Left ventricle myocardium superior (tissue), 1 donor: Measurements from ENCODE around the gene CDK7. TPM values are rescaled to one million over a fixed set of nuclear protein-coding genes. Genes with fewer than 3 reads are reported as not detected.
A peak's percentile ranks its signal among the peaks of the same experiment; 100 is the strongest.

Experiments
- ATAC-seq: fragments of 200-7000 bp; cut with Tn5 transposase; one replicate; pipeline ENCODE4 v1.9.1; 2020; ENCODE audit warnings: mild to moderate bottlenecking, moderate library complexity
- DNase-seq: peaks from one replicate; pipeline ENCODE4 v3.0.0-alpha.2; 2020
- intact Hi-C: fragments of 100-400 bp; cut with micrococcal nuclease; formaldehyde crosslinking; loops from one replicate; pipeline ENCODE4 v1.11.0; 2022
- total RNA-seq: library from RNA; stranded (reverse); fragmentation: NEBNext Ultra II Directional; extraction: Animal tissue kit (Norgen Biotek cat#: 25700); gene quantifications from one replicate; pipeline ENCODE4 v1.2.1, GENCODE V29; 2021
- donor health status: DM: no; HTN: yes; CAD: no; lungs with severe emphysema.

Gene CDK7
- total RNA-seq, 1 donor from 2014 or later: 12.9 TPM

GRCh38 chr5:69284203-69284602, 49.5 kb downstream of the CDK7 start:
- DNase-seq (no peak), ATAC-seq (no peak)
- intact Hi-C loops: no loop called here

DNA sequence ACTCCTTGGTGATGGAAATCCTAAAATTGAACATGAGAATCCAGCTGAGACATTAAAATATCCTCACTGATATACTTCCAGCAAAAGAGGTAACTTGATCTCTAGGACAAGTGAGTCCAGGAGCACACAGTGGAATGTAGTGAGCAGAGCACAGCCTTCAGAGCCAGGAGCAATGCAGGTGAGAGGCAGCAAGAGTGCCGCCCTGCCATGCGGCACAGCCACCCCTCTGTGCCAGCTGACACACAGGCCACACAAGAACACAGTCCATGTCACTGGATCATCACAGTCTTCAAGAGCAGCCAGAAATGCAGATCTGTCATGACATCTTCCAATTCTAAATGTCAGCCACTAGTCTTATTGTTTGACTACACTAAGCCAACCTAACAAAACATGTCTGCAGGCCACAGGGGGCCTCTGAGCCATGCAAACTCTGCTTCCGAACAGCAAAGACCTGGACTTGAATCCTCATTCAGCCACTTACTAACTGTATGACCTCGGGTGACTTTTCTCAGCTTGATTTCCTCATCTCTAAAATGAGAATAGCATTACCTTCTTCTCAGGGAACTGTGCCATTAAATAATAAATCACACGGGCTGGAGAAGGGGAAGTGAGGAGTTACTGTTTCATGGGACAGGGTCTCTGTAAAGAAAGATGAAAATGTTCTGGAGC, 50.9 kb downstream of the CDK7 start:
- DNase-seq (no peak), ATAC-seq (no peak)
- intact Hi-C loops: no loop called here

DNA sequence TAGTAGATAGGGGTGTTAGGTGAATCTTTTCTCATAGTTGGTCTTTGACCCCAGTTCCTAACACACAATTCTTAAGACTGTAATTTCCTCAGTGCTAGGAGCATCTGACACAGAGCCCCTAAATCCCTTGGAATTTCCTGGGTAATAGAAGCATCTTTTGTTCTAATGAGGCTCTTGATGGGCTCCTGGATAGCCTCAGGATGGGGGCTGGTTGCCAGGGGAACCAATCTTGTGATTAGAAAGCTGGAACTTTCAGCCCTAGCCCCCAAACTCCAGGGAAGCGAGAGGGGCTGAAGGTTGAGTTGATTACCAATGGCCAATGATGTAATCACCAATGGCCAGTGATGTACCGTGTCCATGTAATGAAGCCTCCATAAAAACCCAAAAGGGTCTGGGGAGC, 53.4 kb downstream of the CDK7 start:
- intact Hi-C loops: no loop called here
- ATAC-seq: no peak
- no peak for DNase-seq

- ATAC-seq: no peak
- intact Hi-C loops: no loop called here
- no peak for DNase-seq
These were observed 54.0 kb downstream of the CDK7 start for GRCh38 chr5:69288688-69289087.

DNA sequence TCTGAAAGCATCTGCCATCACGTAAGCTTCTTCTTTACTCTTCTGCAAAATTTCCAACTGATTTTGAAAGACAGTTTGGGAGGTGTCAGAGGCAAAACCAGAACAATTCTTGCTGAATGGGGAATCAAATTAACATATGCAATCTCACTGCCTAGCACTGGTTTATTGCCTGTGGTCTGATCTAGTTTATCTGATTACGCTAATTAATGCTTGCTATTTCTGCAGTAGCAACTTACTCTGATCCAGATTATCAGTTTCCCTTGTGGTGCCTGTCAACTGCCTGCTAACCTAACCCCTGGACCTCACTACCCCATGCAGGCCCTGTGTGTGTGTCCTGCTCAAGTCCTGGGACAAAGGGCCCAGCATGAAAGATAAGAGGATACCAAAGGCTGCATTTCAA, 57.6 kb downstream of the CDK7 start:
- no peak for DNase-seq
- ATAC-seq: no peak
- intact Hi-C loops: no loop called here

DNA sequence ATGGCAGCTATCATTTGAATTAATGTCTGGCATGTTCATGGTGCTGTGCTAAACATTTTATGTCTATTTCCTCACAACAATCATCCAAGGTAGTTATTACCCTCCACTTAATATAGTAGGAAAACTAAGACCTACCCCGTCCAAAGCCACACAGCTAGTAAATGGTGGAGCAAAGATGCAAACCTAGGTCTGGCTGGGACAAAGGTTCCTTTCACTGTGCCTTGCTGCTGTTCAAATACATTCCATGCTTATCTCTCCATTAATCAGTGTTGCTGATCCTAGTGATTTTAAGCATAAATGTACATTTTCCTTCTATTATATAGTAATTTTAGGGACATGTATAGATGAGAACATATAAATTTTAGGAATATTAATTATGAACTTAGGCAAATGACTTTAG, 59.2 kb downstream of the CDK7 start:
- ATAC-seq (no peak), DNase-seq (no peak)
- intact Hi-C loops: no loop called here

- DNase-seq: no peak
- ATAC-seq: no peak
- intact Hi-C loops: no loop called here
These were observed 60.5 kb downstream of the CDK7 start for GRCh38 chr5:69295088-69295754.

DNA sequence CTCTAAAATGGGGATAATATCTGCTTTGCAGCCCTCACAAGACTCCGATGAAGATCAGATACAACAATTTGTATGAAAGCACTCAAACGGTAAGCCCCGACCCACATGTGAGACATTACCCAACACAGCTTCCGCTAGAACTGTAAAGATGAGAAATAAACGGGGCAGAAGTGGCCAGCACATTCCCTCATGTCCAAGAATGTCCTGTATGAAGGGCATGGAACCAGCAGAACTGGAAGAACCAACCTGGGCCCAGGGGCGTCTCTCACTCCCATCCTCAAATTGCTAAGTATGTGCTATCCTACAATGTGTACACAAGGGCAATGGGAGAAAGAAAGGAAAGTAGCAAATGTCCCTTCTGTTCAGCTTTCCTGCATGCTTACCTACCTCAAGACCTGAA, 64.9 kb downstream of the CDK7 start:
- no peak for ATAC-seq
- intact Hi-C loops: no loop called here
- no peak for DNase-seq

- ATAC-seq (no peak), DNase-seq (no peak)
- intact Hi-C loops: no loop called here
These were observed 66.0 kb downstream of the CDK7 start for GRCh38 chr5:69300537-69301203.

DNA sequence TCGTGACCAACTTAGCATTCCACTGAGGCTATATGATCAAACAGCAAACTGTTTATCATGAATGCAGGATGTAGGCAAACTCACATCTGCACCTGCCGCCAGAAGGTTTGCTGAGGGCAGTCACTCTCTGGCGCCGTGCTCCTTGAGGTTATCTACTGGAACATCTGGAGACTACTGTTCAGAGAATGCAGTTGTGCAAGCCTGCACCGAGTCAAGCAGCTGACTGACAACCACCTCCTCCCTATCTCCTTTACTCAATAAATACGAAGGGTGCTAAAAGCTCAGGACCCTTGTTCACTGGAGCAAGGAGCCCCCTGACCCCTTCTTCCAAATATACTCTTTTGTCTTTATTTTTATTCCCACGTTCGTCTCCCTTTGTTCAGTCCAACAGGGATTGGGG, 70.8 kb downstream of the CDK7 start:
- ATAC-seq: no peak
- intact Hi-C loops: no loop called here
- no peak for DNase-seq

DNA sequence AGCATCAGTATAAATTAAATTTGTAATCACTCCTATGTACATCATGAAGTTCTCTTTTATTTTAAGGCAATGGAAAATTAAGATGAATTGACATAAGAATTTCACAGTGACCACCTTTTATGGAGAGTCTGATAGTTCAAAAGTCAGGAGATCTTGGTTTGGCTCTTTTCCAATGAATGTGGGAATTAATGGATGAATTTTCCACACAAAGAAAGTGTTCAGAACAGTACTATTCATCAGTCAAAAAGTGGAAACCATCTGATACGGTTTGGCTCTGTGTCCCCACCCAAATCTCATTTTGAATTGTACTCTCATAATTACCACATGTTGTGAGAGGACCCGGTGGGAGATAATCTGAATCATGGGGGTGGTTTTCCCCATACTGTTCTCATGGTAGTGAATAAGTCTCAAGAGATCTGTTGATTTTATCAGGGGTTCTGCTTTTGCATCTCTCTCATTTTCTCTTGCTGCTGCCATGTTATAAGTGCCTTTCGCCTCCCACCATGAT, 73.4 kb downstream of the CDK7 start:
- intact Hi-C loops: no loop called here
- no peak for ATAC-seq

DNA sequence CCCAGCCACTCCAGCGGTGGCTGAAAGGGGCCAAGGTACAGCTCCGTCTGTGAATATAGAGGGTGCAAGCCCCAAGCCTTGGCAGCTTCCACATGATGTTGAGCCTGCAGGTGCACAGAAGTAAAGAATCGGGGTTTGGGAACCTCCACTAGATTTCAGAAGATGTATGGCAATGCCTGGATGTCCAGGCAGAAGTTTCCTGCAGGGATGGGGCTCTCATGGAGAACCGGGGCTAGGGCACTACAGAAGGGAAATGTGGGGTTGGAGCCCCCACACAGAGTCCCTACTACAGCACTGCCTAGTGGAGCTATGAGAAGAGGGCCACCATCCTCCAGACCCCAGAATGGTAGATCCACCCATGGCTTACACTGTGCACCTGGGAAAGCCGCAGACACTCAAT, 74.7 kb downstream of the CDK7 start:
- no peak for ATAC-seq
- intact Hi-C loops: no loop called here
- no peak for DNase-seq

More for the DNA sequence above, 73.4 kb downstream of the CDK7 start:
- no peak for DNase-seq

- ATAC-seq (no peak), DNase-seq (no peak)
- intact Hi-C loops: no loop called here
These were observed 77.9 kb downstream of the CDK7 start for GRCh38 chr5:69312459-69313160.

- no peak for ATAC-seq
- intact Hi-C loops: no loop called here
- no peak for DNase-seq
These were observed 78.7 kb downstream of the CDK7 start for GRCh38 chr5:69313428-69313827.

DNA sequence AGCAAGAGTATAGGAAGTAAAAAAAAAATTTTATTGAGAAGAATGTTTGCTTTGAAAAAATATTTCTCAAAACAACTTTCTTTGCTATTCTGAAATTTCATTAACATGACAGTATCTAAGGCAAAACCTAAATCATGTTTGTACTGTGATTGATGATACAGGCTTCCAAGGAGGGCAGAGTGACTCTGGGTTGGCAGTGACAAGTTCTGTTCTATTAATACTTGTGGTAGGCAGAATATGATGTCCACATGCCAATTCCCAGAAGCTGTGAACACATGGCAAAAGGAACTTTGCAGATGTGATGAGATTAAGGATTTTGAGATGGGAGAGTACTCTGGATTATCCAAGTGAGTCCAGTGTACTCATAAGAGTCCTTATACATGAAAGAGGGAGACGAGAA, 81.3 kb downstream of the CDK7 start:
- intact Hi-C loops: no loop called here
- DNase-seq (no peak), ATAC-seq (peak; percentile 66)

DNA sequence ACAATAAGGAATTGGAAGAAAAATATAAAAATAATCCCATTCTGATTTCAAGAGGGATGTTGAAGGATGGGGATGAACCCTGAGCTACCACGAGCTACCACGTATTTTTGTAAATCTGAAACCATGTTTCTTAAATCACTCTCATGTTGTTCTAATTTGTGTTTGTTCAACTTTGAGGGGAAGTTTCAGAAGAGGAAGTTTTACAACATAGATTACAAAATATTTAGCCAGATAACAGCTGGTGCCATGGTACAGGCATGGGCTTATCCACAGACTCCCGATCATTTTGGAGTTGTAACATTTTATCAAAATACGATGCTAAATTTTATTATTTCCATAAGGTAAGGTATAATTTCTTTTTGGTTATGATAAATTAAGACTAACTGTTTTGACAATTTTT, 82.7 kb downstream of the CDK7 start:
- ATAC-seq (no peak), DNase-seq (no peak)
- intact Hi-C loops: no loop called here

DNA sequence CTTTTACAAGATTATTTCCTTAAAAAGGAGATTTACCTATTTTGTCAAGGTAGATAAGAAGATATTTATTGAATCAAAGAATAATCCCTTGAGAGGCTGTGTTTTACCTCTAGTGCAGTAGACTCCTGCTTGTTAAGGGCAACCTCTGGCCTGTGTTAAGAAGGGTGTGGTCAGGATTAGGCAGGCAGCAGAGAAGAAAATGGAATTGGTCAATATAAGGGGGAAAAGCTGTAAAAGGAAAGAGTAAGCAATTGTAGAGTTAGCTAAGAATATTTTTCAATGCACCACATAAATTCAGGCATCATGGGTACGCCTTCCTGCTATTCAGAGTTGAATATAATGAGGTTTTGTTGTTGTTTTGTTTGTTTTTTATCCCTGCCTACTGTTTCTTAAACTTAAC, 91.7 kb downstream of the CDK7 start:
- ATAC-seq (no peak), DNase-seq (no peak)
- intact Hi-C loops: loop anchor here (10.0 kb wide), 1 partner anchor 62 kb away; no protein-coding TSS in a partner anchor
